GM23338 (cell line): Measurements from ENCODE around the gene BANP. TPM values are rescaled to one million over a fixed set of nuclear protein-coding genes. Genes with fewer than 3 reads are reported as not detected.

Experiments used
- ATAC-seq: fragments of 200-7000 bp; cut with Tn5 transposase; 3 replicates; pipeline ENCODE4 v1.9.1; 2020
- DNase-seq: peaks from one replicate; pipeline ENCODE4 v3.0.0-alpha.2; 2015; ENCODE audit warnings: low spot score
- H2AFZ ChIP-seq: fragments of 200-600 bp; sonication (generic); 2 replicates; pipeline ENCODE4 v1.8.0; 2016; ENCODE audit warnings: antibody characterized with exemption, mild to moderate bottlenecking, moderate library complexity
- H3F3A ChIP-seq: fragments of 200-600 bp; sonication (generic); replicated peaks from 2 replicates; pipeline ENCODE4 v1.8.0; 2017; ENCODE audit warnings: antibody characterized with exemption, mixed run types, low read depth
- H3K27ac ChIP-seq: fragments of 200-600 bp; sonication (generic); 2 replicates; pipeline ENCODE4 v1.6.1; 2016; ENCODE audit warnings: low read depth
- H3K27me3 ChIP-seq: fragments of 200-600 bp; sonication (generic); 2 replicates; pipeline ENCODE4 v1.8.0; 2016; ENCODE audit warnings: mild to moderate bottlenecking, mixed run types, moderate library complexity; ENCODE audit not compliant: insufficient read depth
- H3K36me3 ChIP-seq: fragments of 200-600 bp; sonication (generic); 2 replicates; pipeline ENCODE4 v1.8.0; 2016; ENCODE audit warnings: mild to moderate bottlenecking; ENCODE audit not compliant: insufficient read depth
- H3K4me1 ChIP-seq: fragments of 200-600 bp; sonication (generic); 2 replicates; pipeline ENCODE4 v1.8.0; 2016; ENCODE audit warnings: mild to moderate bottlenecking, moderate library complexity; ENCODE audit not compliant: insufficient read depth
- H3K4me2 ChIP-seq: fragments of 200-600 bp; sonication (generic); 2 replicates; pipeline ENCODE4 v1.7.1; 2017; ENCODE audit warnings: mixed run types
- H3K4me3 ChIP-seq: fragments of 200-600 bp; sonication (generic); 2 replicates; pipeline ENCODE4 v1.6.1; 2016; ENCODE audit warnings: mixed run types
- H3K79me2 ChIP-seq: fragments of 200-600 bp; sonication (generic); replicated peaks from 2 replicates; pipeline ENCODE4 v1.8.0; 2017; ENCODE audit warnings: mild to moderate bottlenecking; ENCODE audit not compliant: insufficient read depth
- H3K9me2 ChIP-seq: fragments of 200-600 bp; sonication (generic); 2 replicates; pipeline ENCODE4 v1.8.0; 2017; ENCODE audit not compliant: insufficient read depth
- H4K20me1 ChIP-seq: fragments of 200-600 bp; sonication (generic); replicated peaks from 2 replicates; pipeline ENCODE4 v1.8.0; 2017; ENCODE audit warnings: mild to moderate bottlenecking; ENCODE audit not compliant: insufficient read depth
- H3K27ac Mint-ChIP-seq: 2 replicates; pipeline ENCODE4 v1.8.0; 2020; ENCODE audit warnings: inconsistent platforms, mild to moderate bottlenecking, moderate library complexity, mixed read lengths
- H3K27me3 Mint-ChIP-seq: 3 replicates; pipeline ENCODE4 v1.8.0; 2022; ENCODE audit warnings: low read depth, mild to moderate bottlenecking, moderate library complexity, mixed read lengths, inconsistent platforms; ENCODE audit not compliant: insufficient read depth, poor library complexity
- H3K36me3 Mint-ChIP-seq: 3 replicates; pipeline ENCODE4 v1.8.0; 2021; ENCODE audit warnings: low read depth, mild to moderate bottlenecking, inconsistent platforms, moderate library complexity, mixed read lengths
- H3K4me1 Mint-ChIP-seq: 3 replicates; pipeline ENCODE4 v1.8.0; 2020; ENCODE audit warnings: mild to moderate bottlenecking, inconsistent platforms, mixed read lengths
- H3K4me3 Mint-ChIP-seq: 3 replicates; pipeline ENCODE4 v1.8.0; 2021; ENCODE audit warnings: moderate library complexity, mild to moderate bottlenecking, inconsistent platforms, mixed read lengths
- H3K9me3 Mint-ChIP-seq: 3 replicates; pipeline ENCODE4 v1.8.0; 2020; ENCODE audit warnings: moderate library complexity, mild to moderate bottlenecking, inconsistent platforms, mixed read lengths
- CREB1 ChIP-seq: fragments of 250-450 bp; sonication (Bioruptor Pico); IDR thresholded peaks from 2 replicates; pipeline ENCODE4 v1.5.0; 2020; ENCODE audit warnings: low read depth, mild to moderate bottlenecking, moderate library complexity
- ETS1 ChIP-seq: IDR thresholded peaks from 2 replicates; pipeline ENCODE4 v1.6.1; 2016; ENCODE audit warnings: antibody characterized with exemption
- EZH2 ChIP-seq: fragments of 200-600 bp; sonication (generic); IDR thresholded peaks from one replicate; pipeline ENCODE4 v1.8.0; 2017; ENCODE audit warnings: antibody characterized with exemption, mild to moderate bottlenecking, low read depth; ENCODE audit not compliant: unreplicated experiment
- EZH2phosphoT487 ChIP-seq: fragments of 200-600 bp; sonication (generic); IDR thresholded peaks from one replicate; pipeline ENCODE4 v1.8.1; 2018; ENCODE audit warnings: antibody characterized with exemption; ENCODE audit not compliant: unreplicated experiment
- JUNB ChIP-seq: IDR thresholded peaks from one replicate; pipeline ENCODE4 v1.6.1; 2016; ENCODE audit warnings: antibody characterized with exemption; ENCODE audit not compliant: unreplicated experiment
- NANOG ChIP-seq: IDR thresholded peaks from 2 replicates; pipeline ENCODE4 v1.6.1; 2016; ENCODE audit warnings: antibody characterized with exemption, borderline replicate concordance
- POLR2AphosphoS5 ChIP-seq: IDR thresholded peaks from 2 replicates; pipeline ENCODE4 v1.6.1; 2016; ENCODE audit warnings: antibody characterized with exemption, low read depth
- ZNF114 ChIP-seq: fragments of 250-450 bp; sonication (Bioruptor Pico); IDR thresholded peaks from 2 replicates; pipeline ENCODE4 v1.5.0; 2020; ENCODE audit warnings: mild to moderate bottlenecking, moderate library complexity
- ZNF331 ChIP-seq: fragments of 250-450 bp; sonication (Bioruptor Pico); IDR thresholded peaks from 2 replicates; pipeline ENCODE4 v1.5.0; 2020; ENCODE audit warnings: low read depth, mild to moderate bottlenecking, moderate library complexity
- ZNF462 ChIP-seq: fragments of 250-450 bp; sonication (Bioruptor Pico); IDR thresholded peaks from 2 replicates; pipeline ENCODE4 v1.5.0; 2020; ENCODE audit warnings: mild to moderate bottlenecking, moderate library complexity
- polyA plus RNA-seq: library from polyadenylated mRNA; unstranded; fragments of >200 nt; fragmentation: Nextera tagmentation; extraction: Ambion mirVana; gene quantifications from 2 replicates; pipeline ENCODE4 v1.2.1, GENCODE V29; 2016
- total RNA-seq: library from RNA; depleted of rRNA; stranded (reverse); fragments of >200 nt; shearing (Covaris generic); gene quantifications from 2 replicates; pipeline ENCODE4 v1.2.3, GENCODE V29; 2014
- TF ChIP-seq, protein P1 (sequence below), 2 experiments: fragments of 200-600 bp in 1 of 2; sonication (generic) in 1 of 2; conservative IDR thresholded peaks; 2 replicates each; pipeline versions ENCODE4 v1.5.1 to v1.6.1; 2016 to 2017; ENCODE audit warnings: antibody characterized with exemption in 2 of 2, low read depth in 2 of 2, mild to moderate bottlenecking in 2 of 2, moderate library complexity in 1 of 2
- TF ChIP-seq, protein P2 (sequence below): IDR thresholded peaks from one replicate; pipeline ENCODE4 v1.6.1; 2018; ENCODE audit warnings: antibody characterized with exemption; ENCODE audit not compliant: unreplicated experiment

The BANP gene
- total and polyA plus RNA-seq, 2 experiments from 2014 or later = 22.3 to 48.0 TPM

- Histone ChIP-seq H3K4me1 (no peaks in the 10 kb centered on the region), H3K4me2 (no peak overlapping the region), H4K20me1 (no peaks in the 10 kb centered on the region), H3K79me2 (no peaks in the 10 kb centered on the region), H3K27ac (no peak overlapping the region), H2AFZ (no peak overlapping the region), H3K4me3 (no peak overlapping the region), H3K36me3 (no peaks in the 10 kb centered on the region), H3F3A (0 out of 2 replicates have a peak, but pooled peaks cover 6% of the 10 kb centered on the region), H3K9me2 (no peaks in the 10 kb centered on the region), H3K27me3 (no peaks in the 10 kb centered on the region)
- Mint-ChIP-seq H3K27me3 (peaks cover 17% of the 10 kb centered on the region), H3K27ac (no peak overlapping the region), H3K4me3 (no peak overlapping the region), H3K36me3 (no peaks in the 10 kb centered on the region; the same call in 2 of the 3 replicates), H3K4me1 (peaks cover 3% of the 10 kb centered on the region; the same call in 2 of the 3 replicates), H3K9me3 (0 out of 3 replicates have a peak, but pooled peaks cover 6% of the 10 kb centered on the region)
- DNase-seq = no peak
- ATAC-seq = no peak
- no peak for TF ChIP-seq ETS1
- TF ChIP-seq EZH2phosphoT487 = no peak
- no peak for TF ChIP-seq CREB1 (CRISPR knock-in tag)
- no peak for TF ChIP-seq ZNF462
- TF ChIP-seq EZH2 = no peak
- no peak for TF ChIP-seq ZNF114 (CRISPR knock-in tag)
- no peak for TF ChIP-seq POLR2AphosphoS5
- TF ChIP-seq, protein P1, sequence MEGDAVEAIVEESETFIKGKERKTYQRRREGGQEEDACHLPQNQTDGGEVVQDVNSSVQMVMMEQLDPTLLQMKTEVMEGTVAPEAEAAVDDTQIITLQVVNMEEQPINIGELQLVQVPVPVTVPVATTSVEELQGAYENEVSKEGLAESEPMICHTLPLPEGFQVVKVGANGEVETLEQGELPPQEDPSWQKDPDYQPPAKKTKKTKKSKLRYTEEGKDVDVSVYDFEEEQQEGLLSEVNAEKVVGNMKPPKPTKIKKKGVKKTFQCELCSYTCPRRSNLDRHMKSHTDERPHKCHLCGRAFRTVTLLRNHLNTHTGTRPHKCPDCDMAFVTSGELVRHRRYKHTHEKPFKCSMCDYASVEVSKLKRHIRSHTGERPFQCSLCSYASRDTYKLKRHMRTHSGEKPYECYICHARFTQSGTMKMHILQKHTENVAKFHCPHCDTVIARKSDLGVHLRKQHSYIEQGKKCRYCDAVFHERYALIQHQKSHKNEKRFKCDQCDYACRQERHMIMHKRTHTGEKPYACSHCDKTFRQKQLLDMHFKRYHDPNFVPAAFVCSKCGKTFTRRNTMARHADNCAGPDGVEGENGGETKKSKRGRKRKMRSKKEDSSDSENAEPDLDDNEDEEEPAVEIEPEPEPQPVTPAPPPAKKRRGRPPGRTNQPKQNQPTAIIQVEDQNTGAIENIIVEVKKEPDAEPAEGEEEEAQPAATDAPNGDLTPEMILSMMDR (conservative IDR thresholded peaks at IDR 0.05; ENCODE audit: low read depth in 2 of 2) = no peak
- TF ChIP-seq JUNB = no peak
- TF ChIP-seq ZNF331 = no peak
- TF ChIP-seq, protein P2, sequence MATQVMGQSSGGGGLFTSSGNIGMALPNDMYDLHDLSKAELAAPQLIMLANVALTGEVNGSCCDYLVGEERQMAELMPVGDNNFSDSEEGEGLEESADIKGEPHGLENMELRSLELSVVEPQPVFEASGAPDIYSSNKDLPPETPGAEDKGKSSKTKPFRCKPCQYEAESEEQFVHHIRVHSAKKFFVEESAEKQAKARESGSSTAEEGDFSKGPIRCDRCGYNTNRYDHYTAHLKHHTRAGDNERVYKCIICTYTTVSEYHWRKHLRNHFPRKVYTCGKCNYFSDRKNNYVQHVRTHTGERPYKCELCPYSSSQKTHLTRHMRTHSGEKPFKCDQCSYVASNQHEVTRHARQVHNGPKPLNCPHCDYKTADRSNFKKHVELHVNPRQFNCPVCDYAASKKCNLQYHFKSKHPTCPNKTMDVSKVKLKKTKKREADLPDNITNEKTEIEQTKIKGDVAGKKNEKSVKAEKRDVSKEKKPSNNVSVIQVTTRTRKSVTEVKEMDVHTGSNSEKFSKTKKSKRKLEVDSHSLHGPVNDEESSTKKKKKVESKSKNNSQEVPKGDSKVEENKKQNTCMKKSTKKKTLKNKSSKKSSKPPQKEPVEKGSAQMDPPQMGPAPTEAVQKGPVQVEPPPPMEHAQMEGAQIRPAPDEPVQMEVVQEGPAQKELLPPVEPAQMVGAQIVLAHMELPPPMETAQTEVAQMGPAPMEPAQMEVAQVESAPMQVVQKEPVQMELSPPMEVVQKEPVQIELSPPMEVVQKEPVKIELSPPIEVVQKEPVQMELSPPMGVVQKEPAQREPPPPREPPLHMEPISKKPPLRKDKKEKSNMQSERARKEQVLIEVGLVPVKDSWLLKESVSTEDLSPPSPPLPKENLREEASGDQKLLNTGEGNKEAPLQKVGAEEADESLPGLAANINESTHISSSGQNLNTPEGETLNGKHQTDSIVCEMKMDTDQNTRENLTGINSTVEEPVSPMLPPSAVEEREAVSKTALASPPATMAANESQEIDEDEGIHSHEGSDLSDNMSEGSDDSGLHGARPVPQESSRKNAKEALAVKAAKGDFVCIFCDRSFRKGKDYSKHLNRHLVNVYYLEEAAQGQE = no peak
- TF ChIP-seq NANOG = no peak
Measured at GRCh38 chr16:87914812-87915211, 36.4 kb upstream of the BANP start.
